ENCODE measurements around the gene PSMA1. TPM values are rescaled to one million over a fixed set of nuclear protein-coding genes. Genes with fewer than 3 reads are reported as not detected.

Gene PSMA1
- total RNA-seq, 1 donor from 2014 or later, result 159 TPM

Other genes with a start within 250 kb of the PSMA1 start
- 89.6 and 103 TPM in 2 replicates for gene RRAS2, start 161.2 kb downstream of the PSMA1 start, total RNA-seq
- gene COPB1, start 20.6 kb downstream of the PSMA1 start, total RNA-seq, result 162 and 184 TPM in 2 replicates
- gene PDE3B, start 123.4 kb upstream of the PSMA1 start, total RNA-seq, result 1.7 and 3.6 TPM in 2 replicates

All from glomerular endothelial cell (primary cell).